B cell (primary cell): ENCODE measurements around the gene KRT12. TPM values are rescaled to one million over a fixed set of nuclear protein-coding genes. Genes with fewer than 3 reads are reported as not detected.

ENCODE experiments used
- ATAC-seq: fragments of 200-7000 bp; cut with Tn5 transposase; one replicate; pipeline ENCODE4 v1.10.0; 2021; ENCODE audit warnings: low read depth, mild to moderate bottlenecking, moderate number of reproducible peaks, moderate library complexity
- CTCF ChIA-PET: fragments of 350-600 bp; sonication (Branson Sonifier 250); formaldehyde crosslinking; loops from one replicate; lab custom pipeline; 2021; ENCODE audit warnings: antibody characterized with exemption, inconsistent platforms; lab: Charles Lee
- POLR2A ChIA-PET: fragments of 350-600 bp; sonication (Branson Sonifier 250); formaldehyde crosslinking; loops from one replicate; lab custom pipeline; 2021; ENCODE audit warnings: antibody characterized with exemption; lab: Charles Lee
- DNase-seq: peaks from one replicate; pipeline ENCODE4 v3.0.0; 2013
- H2AFZ ChIP-seq: 2 replicates; pipeline ENCODE4 v1.6.1; 2012; ENCODE audit warnings: mild to moderate bottlenecking, low read depth, low read length; ENCODE audit not compliant: insufficient read depth, poor library complexity, severe bottlenecking
- H3K27ac ChIP-seq, 2 donors: 1 replicate in 1 of 2; 2 replicates in 1 of 2; pipeline ENCODE4 v1.5.1; 2012 to 2013; ENCODE audit warnings: low read length in 2 of 2, mild to moderate bottlenecking in 2 of 2, moderate library complexity in 1 of 2
- H3K27me3 ChIP-seq, 4 experiments: fragments of 200-600 bp in 1 of 4; sonication (generic) in 1 of 4; replicated peaks in 1 of 4; 1 replicate in 2 of 4; 2 replicates in 2 of 4; pipeline versions ENCODE4 v1.6.1 to v1.7.0; 2013 to 2016; ENCODE audit warnings: low read length in 3 of 4, mild to moderate bottlenecking in 2 of 4, mixed read lengths in 1 of 4, moderate library complexity in 1 of 4; ENCODE audit not compliant: insufficient read depth in 4 of 4, control insufficient read depth in 3 of 4; ENCODE audit errors: control extremely low read depth in 1 of 4
- H3K36me3 ChIP-seq, 2 experiments: replicated peaks in 1 of 2; 1 replicate in 1 of 2; 2 replicates in 1 of 2; pipeline versions ENCODE4 v1.6.1 to v1.7.1; 2013; ENCODE audit warnings: low read length in 1 of 2; ENCODE audit not compliant: insufficient read depth in 2 of 2, control insufficient read depth in 1 of 2; ENCODE audit errors: control extremely low read depth in 1 of 2, extremely low read depth in 1 of 2
- H3K4me1 ChIP-seq, 2 donors: fragments of 200-600 bp in 1 of 2; sonication (generic) in 1 of 2; 1 replicate in 1 of 2; 2 replicates in 1 of 2; pipeline versions ENCODE4 v1.5.1 to v1.6.1; 2013 to 2017; ENCODE audit warnings: low read length in 2 of 2; ENCODE audit not compliant: control insufficient read depth in 2 of 2, insufficient read depth in 2 of 2
- H3K4me2 ChIP-seq: replicated peaks from 2 replicates; pipeline ENCODE3; 2012; ENCODE audit warnings: mild to moderate bottlenecking, low read depth, low read length; ENCODE audit not compliant: poor library complexity, severe bottlenecking
- H3K4me3 ChIP-seq, 5 experiments: fragments of 200-600 bp in 1 of 5; sonication (generic) in 1 of 5; 1 replicate in 3 of 5; 2 replicates in 2 of 5; pipeline versions ENCODE4 v1.5.1 to v1.7.0; 2011 to 2016; ENCODE audit warnings: low read length in 4 of 5, mild to moderate bottlenecking in 4 of 5, low read depth in 2 of 5, control low read depth in 1 of 5, moderate library complexity in 1 of 5; ENCODE audit not compliant: insufficient read depth in 1 of 5; ENCODE audit errors: control extremely low read depth in 1 of 5, extremely low read depth in 1 of 5
- H3K79me2 ChIP-seq: fragments of 200-600 bp; sonication (generic); one replicate; pipeline ENCODE4 v1.6.0; 2016; ENCODE audit warnings: low read length; ENCODE audit not compliant: control insufficient read depth, insufficient read depth
- H3K9ac ChIP-seq: fragments of 200-600 bp; sonication (generic); 2 replicates; pipeline ENCODE4 v1.6.1; 2017; ENCODE audit warnings: mild to moderate bottlenecking, low read length, moderate library complexity
- H3K9me3 ChIP-seq, 3 donors: one replicate each; pipeline versions ENCODE4 v1.6.1 to v1.7.1; 2013; ENCODE audit warnings: low read length in 2 of 3; ENCODE audit not compliant: control insufficient read depth in 2 of 3, insufficient read depth in 1 of 3; ENCODE audit errors: control extremely low read depth in 1 of 3
- H4K20me1 ChIP-seq: 2 replicates; pipeline ENCODE4 v1.6.0; 2012; ENCODE audit warnings: mild to moderate bottlenecking, low read length; ENCODE audit not compliant: insufficient read depth, control insufficient read depth, poor library complexity, severe bottlenecking
- H3K27ac Mint-ChIP-seq: one replicate; pipeline ENCODE4 v1.8.0; 2021; ENCODE audit warnings: mixed read lengths
- H3K27me3 Mint-ChIP-seq: one replicate; pipeline ENCODE4 v1.8.0; 2021; ENCODE audit warnings: mixed read lengths
- H3K4me1 Mint-ChIP-seq: one replicate; pipeline ENCODE4 v1.8.0; 2021; ENCODE audit warnings: mixed read lengths
- H3K4me3 Mint-ChIP-seq: one replicate; pipeline ENCODE4 v1.8.0; 2021; ENCODE audit warnings: mixed read lengths
- H3K9me3 Mint-ChIP-seq: one replicate; pipeline ENCODE4 v1.8.0; 2022; ENCODE audit warnings: mixed read lengths; ENCODE audit not compliant: insufficient read depth
- EZH2 ChIP-seq: IDR thresholded peaks from 2 replicates; pipeline ENCODE4 v1.6.1; 2012; ENCODE audit warnings: borderline replicate concordance, low read depth, mild to moderate bottlenecking, moderate library complexity, low read length; ENCODE audit not compliant: insufficient read depth, poor library complexity, severe bottlenecking
- WGBS: methylation state at CpG from one replicate; pipeline ENCODE4 v1.1.5; 2013; ENCODE audit warnings: missing lambda C conversion rate; ENCODE audit not compliant: insufficient coverage; 5-methylcytosine and 5-hydroxymethylcytosine counted together
- intact Hi-C: fragments of 100-400 bp; cut with micrococcal nuclease; formaldehyde crosslinking; loops from one replicate; pipeline ENCODE4 v1.10.0; 2022
- polyA plus RNA-seq: library from polyadenylated mRNA; depleted of rRNA; stranded (reverse); fragments of >200 nt; gene quantifications from 2 replicates; pipeline ENCODE4 v1.2.3, GENCODE V29; 2012
- total RNA-seq, 2 donors: library from RNA; stranded (reverse); fragments of 120-200 nt in 1 of 2; gene quantifications; 1 replicate in 1 of 2; 2 replicates in 1 of 2; pipeline versions ENCODE4 v1.2.3 to v1.2.4, GENCODE V29; 2013 to 2022
- TF ChIP-seq, protein P1 (sequence below): fragments of 200-600 bp; IDR thresholded peaks from one replicate; pipeline ENCODE4 v1.8.0; 2022; ENCODE audit warnings: antibody characterized with exemption, mild to moderate bottlenecking

Gene KRT12
- total and polyA plus RNA-seq, 2 donors (not counting 1 experiment from before 2014, with no cell fraction given): not detected

DNA sequence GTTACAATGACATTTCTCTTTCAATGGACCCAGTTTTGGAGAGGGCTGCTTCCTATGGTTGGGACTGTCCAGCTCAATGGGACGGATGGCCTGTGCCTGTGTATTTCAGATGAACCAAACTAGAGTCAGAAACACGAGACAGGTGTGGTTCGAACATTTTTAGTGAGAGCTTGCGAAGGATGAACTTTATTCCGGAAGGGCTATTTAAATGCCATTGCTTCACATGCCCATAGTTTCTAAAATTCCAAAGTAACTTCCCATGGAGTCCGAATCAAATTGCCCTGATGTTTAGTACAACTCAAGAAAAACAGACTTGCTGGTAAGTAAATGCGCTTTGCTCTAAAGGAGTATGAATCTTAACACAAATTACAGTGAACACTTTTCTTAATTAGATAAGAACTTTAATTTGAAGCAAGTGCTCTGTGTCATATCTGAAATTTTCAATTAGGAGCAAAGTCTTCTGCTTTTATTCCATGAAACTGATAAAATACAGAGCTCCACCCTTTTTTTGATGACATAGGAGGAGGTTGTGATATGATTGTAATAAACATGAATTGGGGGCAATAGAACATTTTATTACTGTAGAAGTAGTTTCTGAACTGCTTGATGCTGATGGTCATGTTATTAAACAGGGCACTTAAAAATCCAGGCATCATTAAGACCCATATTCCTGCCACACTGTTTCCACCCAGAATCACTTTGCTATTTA, 16.8 kb upstream of the KRT12 start:
- H3K9me3 ChIP-seq: peaks cover 0 to 2% (median 0%) of the 10 kb centered on the region in 3 donors
- DNase-seq (no peak), ATAC-seq (no peak)
- no peak overlapping the region for H3K27ac ChIP-seq
- no peaks in the 10 kb centered on the region for H4K20me1 ChIP-seq
- TF ChIP-seq EZH2: no peak
- TF ChIP-seq, protein P1, sequence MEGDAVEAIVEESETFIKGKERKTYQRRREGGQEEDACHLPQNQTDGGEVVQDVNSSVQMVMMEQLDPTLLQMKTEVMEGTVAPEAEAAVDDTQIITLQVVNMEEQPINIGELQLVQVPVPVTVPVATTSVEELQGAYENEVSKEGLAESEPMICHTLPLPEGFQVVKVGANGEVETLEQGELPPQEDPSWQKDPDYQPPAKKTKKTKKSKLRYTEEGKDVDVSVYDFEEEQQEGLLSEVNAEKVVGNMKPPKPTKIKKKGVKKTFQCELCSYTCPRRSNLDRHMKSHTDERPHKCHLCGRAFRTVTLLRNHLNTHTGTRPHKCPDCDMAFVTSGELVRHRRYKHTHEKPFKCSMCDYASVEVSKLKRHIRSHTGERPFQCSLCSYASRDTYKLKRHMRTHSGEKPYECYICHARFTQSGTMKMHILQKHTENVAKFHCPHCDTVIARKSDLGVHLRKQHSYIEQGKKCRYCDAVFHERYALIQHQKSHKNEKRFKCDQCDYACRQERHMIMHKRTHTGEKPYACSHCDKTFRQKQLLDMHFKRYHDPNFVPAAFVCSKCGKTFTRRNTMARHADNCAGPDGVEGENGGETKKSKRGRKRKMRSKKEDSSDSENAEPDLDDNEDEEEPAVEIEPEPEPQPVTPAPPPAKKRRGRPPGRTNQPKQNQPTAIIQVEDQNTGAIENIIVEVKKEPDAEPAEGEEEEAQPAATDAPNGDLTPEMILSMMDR: no peak
- intact Hi-C loops: no loop called here
- H3K36me3 ChIP-seq: no peaks in the 10 kb centered on the region
- no peak overlapping the region for H3K4me3 ChIP-seq
- Mint-ChIP-seq H3K9me3 (no peaks in the 10 kb centered on the region), H3K27ac (no peak overlapping the region), H3K27me3 (peaks cover 33% of the 10 kb centered on the region), H3K4me3 (no peak overlapping the region), H3K4me1 (no peaks in the 10 kb centered on the region)
- WGBS: 96% methylated on average over 5 of the region's 7 CpGs
- H3K4me2 ChIP-seq: no peak overlapping the region
- H2AFZ ChIP-seq: no peak overlapping the region
- H3K79me2 ChIP-seq: no peaks in the 10 kb centered on the region
- CTCF ChIA-PET: no interaction called here
- no peaks in the 10 kb centered on the region for H3K4me1 ChIP-seq
- no peak overlapping the region for H3K9ac ChIP-seq
- H3K27me3 ChIP-seq: peaks cover 0 to 12% (median 7%) of the 10 kb centered on the region in 4 experiments
- POLR2A ChIA-PET: no interaction called here

DNA sequence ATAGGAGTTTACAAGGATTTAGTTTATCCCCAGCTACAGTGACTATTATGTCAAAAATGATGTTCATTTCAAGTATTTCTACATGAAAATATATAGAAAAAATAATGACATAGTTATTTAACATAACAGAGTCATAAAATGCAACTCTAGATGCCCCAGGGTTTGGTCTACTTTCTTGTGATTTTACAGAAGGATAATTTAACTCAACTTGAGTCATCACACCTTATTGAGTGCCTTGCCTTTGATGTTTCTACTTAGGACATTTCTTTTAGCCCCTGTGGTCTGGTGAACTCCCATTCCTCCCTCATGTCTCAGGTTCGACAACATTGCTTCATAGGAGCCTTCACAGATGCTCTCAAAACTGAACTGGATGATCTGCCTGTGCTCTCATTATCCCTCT, 16.0 kb upstream of the KRT12 start:
- no peaks in the 10 kb centered on the region for H3K9me3 Mint-ChIP-seq
- Histone ChIP-seq H2AFZ (no peak overlapping the region), H3K9ac (no peak overlapping the region), H3K4me3 (no peak overlapping the region), H3K4me1 (no peaks in the 10 kb centered on the region), H4K20me1 (no peaks in the 10 kb centered on the region), H3K9me3 (peaks cover 0 to 2% (median 0%) of the 10 kb centered on the region in 3 donors), H3K79me2 (no peaks in the 10 kb centered on the region), H3K4me2 (no peak overlapping the region), H3K27me3 (peaks cover 0 to 12% (median 4%) of the 10 kb centered on the region in 4 experiments), H3K36me3 (no peaks in the 10 kb centered on the region), H3K27ac (no peak overlapping the region)
- intact Hi-C loops: no loop called here
- ATAC-seq (no peak), DNase-seq (no peak)
- CTCF ChIA-PET: no interaction called here
- peaks cover 26% of the 10 kb centered on the region for H3K27me3 Mint-ChIP-seq
- no peak overlapping the region for H3K27ac Mint-ChIP-seq
- POLR2A ChIA-PET: no interaction called here
- H3K4me3 Mint-ChIP-seq: no peak overlapping the region
- no peaks in the 10 kb centered on the region for H3K4me1 Mint-ChIP-seq
- WGBS: 92% methylated on average over 1 of the region's 1 CpG
- no peak for TF ChIP-seq EZH2
- TF ChIP-seq, protein P1: no peak
